Uterus (tissue), 4 donors: ENCODE results near the gene LLPH. TPM values are rescaled to one million over a fixed set of nuclear protein-coding genes. Genes with fewer than 3 reads are reported as not detected.
"Not testable (repeated sequence)": the region's sequence is repeated elsewhere in the genome, so short reads cannot be mapped to it uniquely, and the experiment has no call there.

Experiments
- DNase-seq, 2 donors: peaks; one replicate each; pipeline ENCODE4 v3.0.0-alpha.2; 2019 to 2020
- H3K27ac ChIP-seq, 2 donors: fragments of 200-600 bp; sonication (generic); 1 replicate in 1 of 2; 2 replicates in 1 of 2; pipeline ENCODE4 v1.5.1; 2016 to 2018
- H3K27me3 ChIP-seq, 2 donors: fragments of 200-600 bp; sonication (generic); one replicate each; pipeline ENCODE4 v1.5.1; 2018 to 2019; ENCODE audit warnings: control low read depth in 1 of 2
- H3K36me3 ChIP-seq, 2 donors: fragments of 200-600 bp; sonication (generic); one replicate each; pipeline ENCODE4 v1.5.1; 2019; ENCODE audit warnings: control low read depth in 1 of 2
- H3K4me1 ChIP-seq, 2 donors: fragments of 200-600 bp; sonication (generic); one replicate each; pipeline ENCODE4 v1.5.1; 2018 to 2019; ENCODE audit warnings: control low read depth in 1 of 2
- H3K4me3 ChIP-seq, 2 donors: fragments of 200-600 bp; sonication (generic); 1 replicate in 1 of 2; 2 replicates in 1 of 2; pipeline ENCODE4 v1.5.1; 2018 to 2019; ENCODE audit warnings: mild to moderate bottlenecking in 1 of 2
- H3K9me3 ChIP-seq, 2 donors: fragments of 200-600 bp; sonication (generic); one replicate each; pipeline ENCODE4 v1.5.1; 2019; ENCODE audit warnings: control low read depth in 1 of 2
- CTCF ChIP-seq, 4 experiments: fragments of 200-600 bp in 2 of 4; fragments of 450-650 bp in 2 of 4; sonication (generic) in 2 of 4; IDR thresholded peaks; one replicate each; pipeline ENCODE4 v1.5.1; 2016 to 2019; ENCODE audit warnings: antibody characterized with exemption in 4 of 4, mild to moderate bottlenecking in 2 of 4, moderate library complexity in 1 of 4
- POLR2A ChIP-seq, 2 donors: fragments of 450-650 bp; IDR thresholded peaks; one replicate each; pipeline ENCODE4 v1.6.1; 2016; ENCODE audit warnings: antibody characterized with exemption in 2 of 2, mild to moderate bottlenecking in 1 of 2, moderate library complexity in 1 of 2
- intact Hi-C: fragments of 100-400 bp; cut with DNase I; formaldehyde crosslinking; loops from one replicate; pipeline ENCODE4 v1.15.1; 2023; ENCODE audit warnings: low total_unique reads
- total RNA-seq, 4 donors: library from RNA; depleted of rRNA in 3 of 4; stranded (reverse); fragments of >200 nt in 3 of 4; gene quantifications; one replicate each; pipeline versions ENCODE4 v1.1.0 to v1.2.4, GENCODE V29; 2014 to 2023
- donor health status: DM: yes; HTN: yes; CAD: no.

LLPH gene
- total RNA-seq: 10 to 100 TPM in 1 of 4 donors, 1 to 10 TPM in 3; 3.5 to 17.1 (median 7.2) TPM

- peak in 1 of 2 donors; percentile 52 for TF ChIP-seq POLR2A (IDR thresholded peaks at IDR 0.05)
- peak in 1 of 4 experiments; percentile 11 for TF ChIP-seq CTCF (IDR thresholded peaks at IDR 0.05)
- H3K9me3 ChIP-seq: no peaks in the 10 kb centered on the region
- H3K36me3 ChIP-seq: no peaks in the 10 kb centered on the region
- H3K4me1 ChIP-seq: no peaks in the 10 kb centered on the region
- peak; percentile 81 to 83 for DNase-seq
- intact Hi-C loops: no loop called here
- no peaks in the 10 kb centered on the region for H3K27me3 ChIP-seq
- H3K4me3 ChIP-seq: peak within 1 kb of the TSS; percentile 76 to 77
- peak within 1 kb of the TSS; percentile 57 to 64 for H3K27ac ChIP-seq
Measured at GRCh38 chr12:66130267-66131066, at the start of gene LLPH. Gene LLPH (minus strand): TSS chr12:66130750. CDS start chr12:66129106, 1,644 bp downstream.

- no peak for TF ChIP-seq CTCF (IDR thresholded peaks at IDR 0.05)
- TF ChIP-seq POLR2A (IDR thresholded peaks at IDR 0.05): no peak
- intact Hi-C loops: no loop called here
- no peak overlapping the region for H3K4me3 ChIP-seq
- no peaks in the 10 kb centered on the region for H3K4me1 ChIP-seq
- H3K36me3 ChIP-seq: no peaks in the 10 kb centered on the region
- H3K9me3 ChIP-seq: no peaks in the 10 kb centered on the region
- H3K27ac ChIP-seq: no peak overlapping the region
- DNase-seq: no peak
- H3K27me3 ChIP-seq: no peaks in the 10 kb centered on the region
Measured at GRCh38 chr12:66176105-66176900, 45.8 kb upstream of the LLPH start.

GRCh38 chr12:66174391-66175325 is 44.1 kb upstream of the LLPH start:
- H3K27me3 ChIP-seq, H3K27ac ChIP-seq, H3K36me3 ChIP-seq, DNase-seq, intact Hi-C loops, H3K9me3 ChIP-seq, H3K4me3 ChIP-seq, H3K4me1 ChIP-seq: not testable (repeated sequence)

GRCh38 chr12:66170606-66171005 is 40.1 kb upstream of the LLPH start:
- DNase-seq: no peak
- Histone ChIP-seq H3K27me3 (no peaks in the 10 kb centered on the region), H3K9me3 (no peaks in the 10 kb centered on the region), H3K4me3 (peak overlapping the region in 1 of 2 donors; percentile 92), H3K36me3 (no peaks in the 10 kb centered on the region), H3K4me1 (no peaks in the 10 kb centered on the region), H3K27ac (peak overlapping the region; percentile 96 to 100)
- intact Hi-C loops: no loop called here
- TF ChIP-seq POLR2A (IDR thresholded peaks at IDR 0.05): no peak
- no peak for TF ChIP-seq CTCF (IDR thresholded peaks at IDR 0.05)
